ENCODE data around the gene CYP39A1. TPM values are rescaled to one million over a fixed set of nuclear protein-coding genes. Genes with fewer than 3 reads are reported as not detected.

The CYP39A1 gene
- total and polyA plus RNA-seq, 2 donors (not counting 1 experiment from before 2014, with no cell fraction given), result 0.49 to 3.8 TPM

DNA sequence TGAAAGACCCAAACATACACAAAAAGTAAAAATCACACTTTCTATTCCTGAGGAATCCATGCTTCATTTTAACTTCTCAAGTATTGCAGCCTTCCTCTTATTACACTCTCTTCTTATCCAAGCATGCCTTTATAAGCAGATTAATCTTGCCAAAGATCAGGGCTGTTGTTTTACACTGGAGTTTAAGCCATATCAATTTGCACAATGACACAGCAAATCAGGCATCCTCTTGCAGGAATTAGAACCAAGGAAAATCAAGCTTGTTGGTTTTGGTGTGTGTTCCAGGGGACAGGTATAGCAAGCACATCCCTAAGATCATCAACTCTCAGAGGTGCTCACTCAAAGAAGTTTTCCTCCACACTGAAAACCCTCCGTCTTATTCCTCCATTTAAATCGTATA is 69.5 kb downstream of the CYP39A1 start:
- Histone ChIP-seq H3K79me2 (ENCODE audit: control insufficient read depth, insufficient read depth, low read length) (no peaks in the 10 kb centered on the region), H3K4me3 (replicated peaks in 1 of 4; ENCODE audit: control extremely low read depth in 1 of 4, insufficient read depth in 1 of 4, low read depth in 3 of 4, low read length in 4 of 4) (no peak overlapping the region), H4K20me1 (ENCODE audit: control insufficient read depth, extremely low read depth, insufficient read depth, low read length) (no peaks in the 10 kb centered on the region), H3K36me3 (ENCODE audit: control insufficient read depth, insufficient read depth, low read length) (no peaks in the 10 kb centered on the region), H3K27ac (ENCODE audit: insufficient read depth, low read length) (no peak overlapping the region), H3K4me2 (ENCODE audit: extremely low read depth, insufficient read depth, low read length) (no peak overlapping the region), H3K9me3 (ENCODE audit: control insufficient read depth, insufficient read depth, low read depth, low read length) (no peaks in the 10 kb centered on the region), H3K27me3 (ENCODE audit: control insufficient read depth, insufficient read depth, low read length) (no peaks in the 10 kb centered on the region), H2AFZ (ENCODE audit: low read length) (no peak overlapping the region), H3K4me1 (ENCODE audit: control insufficient read depth, extremely low read depth, insufficient read depth, low read length) (no peaks in the 10 kb centered on the region), H3K9ac (ENCODE audit: insufficient read depth, low read length) (no peak overlapping the region)
- no peak for DNase-seq (ENCODE audit: low read depth in 2 of 2)
- TF ChIP-seq, protein P1, sequence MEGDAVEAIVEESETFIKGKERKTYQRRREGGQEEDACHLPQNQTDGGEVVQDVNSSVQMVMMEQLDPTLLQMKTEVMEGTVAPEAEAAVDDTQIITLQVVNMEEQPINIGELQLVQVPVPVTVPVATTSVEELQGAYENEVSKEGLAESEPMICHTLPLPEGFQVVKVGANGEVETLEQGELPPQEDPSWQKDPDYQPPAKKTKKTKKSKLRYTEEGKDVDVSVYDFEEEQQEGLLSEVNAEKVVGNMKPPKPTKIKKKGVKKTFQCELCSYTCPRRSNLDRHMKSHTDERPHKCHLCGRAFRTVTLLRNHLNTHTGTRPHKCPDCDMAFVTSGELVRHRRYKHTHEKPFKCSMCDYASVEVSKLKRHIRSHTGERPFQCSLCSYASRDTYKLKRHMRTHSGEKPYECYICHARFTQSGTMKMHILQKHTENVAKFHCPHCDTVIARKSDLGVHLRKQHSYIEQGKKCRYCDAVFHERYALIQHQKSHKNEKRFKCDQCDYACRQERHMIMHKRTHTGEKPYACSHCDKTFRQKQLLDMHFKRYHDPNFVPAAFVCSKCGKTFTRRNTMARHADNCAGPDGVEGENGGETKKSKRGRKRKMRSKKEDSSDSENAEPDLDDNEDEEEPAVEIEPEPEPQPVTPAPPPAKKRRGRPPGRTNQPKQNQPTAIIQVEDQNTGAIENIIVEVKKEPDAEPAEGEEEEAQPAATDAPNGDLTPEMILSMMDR (conservative IDR thresholded peaks at IDR 0.05 in 1 of 2, IDR thresholded peaks at IDR 0.05 in 1 of 2; ENCODE audit: low read depth in 1 of 2, low read length in 2 of 2), result no peak
- no peak for TF ChIP-seq EZH2 (IDR thresholded peaks at IDR 0.05; ENCODE audit: low read length, missing control alignments)

- no peak for DNase-seq (ENCODE audit: low read depth in 2 of 2)
- no peaks in the 10 kb centered on the region for H3K4me1 ChIP-seq (ENCODE audit: control insufficient read depth, extremely low read depth, insufficient read depth, low read length)
- H3K9ac ChIP-seq (ENCODE audit: insufficient read depth, low read length), result no peak overlapping the region
- H3K27ac ChIP-seq (ENCODE audit: insufficient read depth, low read length), result no peak overlapping the region
- no peaks in the 10 kb centered on the region for H3K9me3 ChIP-seq (ENCODE audit: control insufficient read depth, insufficient read depth, low read depth, low read length)
- H3K36me3 ChIP-seq (ENCODE audit: control insufficient read depth, insufficient read depth, low read length), result no peaks in the 10 kb centered on the region
- no peak overlapping the region for H3K4me2 ChIP-seq (ENCODE audit: extremely low read depth, insufficient read depth, low read length)
- H3K27me3 ChIP-seq (ENCODE audit: control insufficient read depth, insufficient read depth, low read length), result no peaks in the 10 kb centered on the region
- no peaks in the 10 kb centered on the region for H3K79me2 ChIP-seq (ENCODE audit: control insufficient read depth, insufficient read depth, low read length)
- H3K4me3 ChIP-seq (replicated peaks in 1 of 4; ENCODE audit: control extremely low read depth in 1 of 4, insufficient read depth in 1 of 4, low read depth in 3 of 4, low read length in 4 of 4), result no peak overlapping the region
- H2AFZ ChIP-seq (ENCODE audit: low read length), result no peak overlapping the region
- TF ChIP-seq EZH2 (IDR thresholded peaks at IDR 0.05; ENCODE audit: low read length, missing control alignments), result no peak
- TF ChIP-seq, protein P1 (conservative IDR thresholded peaks at IDR 0.05 in 1 of 2, IDR thresholded peaks at IDR 0.05 in 1 of 2; ENCODE audit: low read depth in 1 of 2, low read length in 2 of 2), result no peak
- H4K20me1 ChIP-seq (ENCODE audit: control insufficient read depth, extremely low read depth, insufficient read depth, low read length), result no peaks in the 10 kb centered on the region
Observed at GRCh38 chr6:46581459-46582177, 71.0 kb downstream of the CYP39A1 start.

DNA sequence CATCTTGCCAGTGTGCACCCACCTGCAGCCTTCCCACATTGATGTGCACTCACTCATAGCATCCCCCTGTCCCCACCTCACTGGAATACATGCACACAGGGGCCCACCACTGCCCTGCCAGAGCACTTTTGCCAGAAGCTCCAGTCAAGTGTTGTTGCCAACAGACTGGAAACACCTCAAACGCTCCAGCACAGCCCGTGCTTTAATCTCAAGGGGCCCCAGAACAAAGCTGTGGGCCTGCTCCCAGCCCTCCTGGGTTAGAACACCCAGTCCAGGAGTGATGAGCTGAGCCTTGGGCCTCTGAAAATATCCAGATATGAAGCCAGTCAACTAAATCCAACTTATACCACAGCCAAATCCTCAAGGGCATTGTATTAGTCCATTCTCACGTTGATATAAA is 77.1 kb downstream of the CYP39A1 start:
- Histone ChIP-seq H3K4me1 (ENCODE audit: control insufficient read depth, extremely low read depth, insufficient read depth, low read length) (no peaks in the 10 kb centered on the region), H2AFZ (ENCODE audit: low read length) (no peak overlapping the region), H3K9ac (ENCODE audit: insufficient read depth, low read length) (no peak overlapping the region), H3K79me2 (ENCODE audit: control insufficient read depth, insufficient read depth, low read length) (no peaks in the 10 kb centered on the region), H3K9me3 (ENCODE audit: control insufficient read depth, insufficient read depth, low read depth, low read length) (no peaks in the 10 kb centered on the region), H3K36me3 (ENCODE audit: control insufficient read depth, insufficient read depth, low read length) (no peaks in the 10 kb centered on the region), H3K4me3 (replicated peaks in 1 of 4; ENCODE audit: control extremely low read depth in 1 of 4, insufficient read depth in 1 of 4, low read depth in 3 of 4, low read length in 4 of 4) (no peak overlapping the region), H3K27ac (ENCODE audit: insufficient read depth, low read length) (no peak overlapping the region), H3K27me3 (ENCODE audit: control insufficient read depth, insufficient read depth, low read length) (no peaks in the 10 kb centered on the region), H3K4me2 (ENCODE audit: extremely low read depth, insufficient read depth, low read length) (no peak overlapping the region), H4K20me1 (ENCODE audit: control insufficient read depth, extremely low read depth, insufficient read depth, low read length) (no peaks in the 10 kb centered on the region)
- no peak for DNase-seq (ENCODE audit: low read depth in 2 of 2)
- no peak for TF ChIP-seq EZH2 (IDR thresholded peaks at IDR 0.05; ENCODE audit: low read length, missing control alignments)
- TF ChIP-seq, protein P1 (conservative IDR thresholded peaks at IDR 0.05 in 1 of 2, IDR thresholded peaks at IDR 0.05 in 1 of 2; ENCODE audit: low read depth in 1 of 2, low read length in 2 of 2), result no peak

Data from fibroblast of lung (primary cell).